SH-SY5Y (cell line): ENCODE measurements around the gene HOXB2.

Experiments
- GATA2 ChIP-seq: IDR thresholded peaks from 2 replicates; pipeline ENCODE4 v1.6.1; 2011; ENCODE audit warnings: mild to moderate bottlenecking, low read depth, low read length
- GATA3 ChIP-seq: IDR thresholded peaks from 2 replicates; pipeline ENCODE4 v1.6.1; 2011; ENCODE audit warnings: low read depth, mild to moderate bottlenecking, low read length, moderate library complexity

DNA sequence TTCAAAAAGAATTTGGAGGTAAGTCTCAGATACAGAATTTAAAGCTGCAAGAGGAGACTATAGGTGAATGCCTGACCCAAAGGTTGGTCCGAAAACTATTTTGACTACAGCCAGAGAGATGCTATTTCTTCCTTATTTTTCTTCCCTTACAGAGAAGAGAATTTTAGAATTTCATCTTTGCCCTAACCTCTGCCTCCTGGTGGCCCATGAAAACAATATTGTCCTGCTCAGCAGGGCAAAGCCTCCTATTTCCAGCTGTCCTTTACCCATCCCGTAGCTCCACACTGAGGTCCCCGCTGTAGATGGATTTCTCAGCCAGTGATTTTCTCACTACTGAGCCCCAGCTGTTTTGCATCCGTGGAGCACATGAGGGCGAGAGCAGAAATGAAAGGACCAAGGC, 38.7 kb downstream of the HOXB2 start:
- no peak for TF ChIP-seq GATA2
- TF ChIP-seq GATA3, result no peak
